HFF-Myc (cell line): ENCODE results near the gene CNIH3.

Experiments used
- DNase-seq: peaks from one replicate; pipeline ENCODE4 v3.0.0-alpha.2; 2011; ENCODE audit warnings: low read depth; ENCODE audit errors: extremely low read depth
- H3K4me3 ChIP-seq: replicated peaks from 2 replicates; pipeline ENCODE4 v1.5.1; 2011; ENCODE audit warnings: low read depth, mild to moderate bottlenecking, control low read depth, low read length
- CTCF ChIP-seq: IDR thresholded peaks from 2 replicates; pipeline ENCODE4 v1.5.1; 2012; ENCODE audit warnings: mild to moderate bottlenecking, low read depth, low read length, control low read depth; ENCODE audit errors: missing control alignments

Gene CNIH3

GRCh38 chr1:224730540-224730939 lies 114.4 kb downstream of the CNIH3 start:
- DNase-seq: no peak
- no peak for TF ChIP-seq CTCF
- no peak overlapping the region for H3K4me3 ChIP-seq

- no peak for TF ChIP-seq CTCF
- no peak overlapping the region for H3K4me3 ChIP-seq
- no peak for DNase-seq
Observed at GRCh38 chr1:224730965-224731364, 114.8 kb downstream of the CNIH3 start.

- no peak for TF ChIP-seq CTCF
- DNase-seq: no peak
- no peak overlapping the region for H3K4me3 ChIP-seq
Observed at GRCh38 chr1:224731633-224732032, 115.5 kb downstream of the CNIH3 start.

- no peak for TF ChIP-seq CTCF
- no peak overlapping the region for H3K4me3 ChIP-seq
- DNase-seq: no peak
Observed at GRCh38 chr1:224732377-224733026, 116.4 kb downstream of the CNIH3 start.

- DNase-seq: no peak
- H3K4me3 ChIP-seq: no peak overlapping the region
- TF ChIP-seq CTCF: no peak
Observed at GRCh38 chr1:224733027-224733911, 117.2 kb downstream of the CNIH3 start.

- TF ChIP-seq CTCF: no peak
- DNase-seq: no peak
- H3K4me3 ChIP-seq: no peak overlapping the region
Observed at GRCh38 chr1:224734261-224734935, 118.3 kb downstream of the CNIH3 start.
